ENCODE results near the gene PROCA1.
"Not testable (repeated sequence)": the region's sequence is repeated elsewhere in the genome, so short reads cannot be mapped to it uniquely, and the experiment has no call there.

PROCA1 gene

GRCh38 chr17:28658342-28658741 lies 53.3 kb downstream of the PROCA1 start:
- Mint-ChIP-seq H3K4me1 (peaks cover 27% of the 10 kb centered on the region), H3K9me3 (peaks cover 40% of the 10 kb centered on the region), H3K36me3 (ENCODE audit: low read depth) (peaks cover 63% of the 10 kb centered on the region)
- not testable (repeated sequence) for H3K27ac Mint-ChIP-seq; H3K4me3 Mint-ChIP-seq; H3K27me3 Mint-ChIP-seq (ENCODE audit: low read depth, poor library complexity); DNase-seq

DNA sequence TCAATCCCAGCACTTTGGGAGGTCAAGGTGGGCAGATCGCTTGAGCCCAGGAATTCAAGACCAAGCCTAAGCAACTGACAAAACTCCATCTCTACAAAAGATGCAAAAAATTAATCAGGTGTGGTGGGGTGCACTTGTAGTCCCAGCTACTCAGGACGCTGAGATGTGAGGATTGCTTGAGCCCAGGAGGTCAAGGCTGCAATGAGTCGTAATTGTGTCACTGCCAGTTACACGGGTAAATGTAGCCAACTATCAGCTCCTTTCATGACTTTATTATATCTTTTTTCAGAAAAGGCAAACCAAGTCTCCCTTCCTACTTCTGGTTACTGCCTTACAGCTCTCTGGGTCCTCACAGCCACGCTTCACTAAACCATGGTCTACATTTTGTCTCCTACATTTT lies 53.9 kb downstream of the PROCA1 start:
- no peak overlapping the region for H3K4me3 Mint-ChIP-seq
- no peaks in the 10 kb centered on the region for H3K27me3 Mint-ChIP-seq (ENCODE audit: low read depth, poor library complexity)
- no peak for DNase-seq
- H3K36me3 Mint-ChIP-seq (ENCODE audit: low read depth) = peaks cover 68% of the 10 kb centered on the region
- TF ChIP-seq CTCF (IDR thresholded peaks at IDR 0.05) = no peak
- peaks cover 40% of the 10 kb centered on the region for H3K9me3 Mint-ChIP-seq
- H3K4me1 Mint-ChIP-seq = peaks cover 21% of the 10 kb centered on the region
- H3K27ac Mint-ChIP-seq = no peak overlapping the region

- no peak for DNase-seq
- Mint-ChIP-seq H3K27ac (peak overlapping the region; percentile 11), H3K9me3 (peaks cover 21% of the 10 kb centered on the region), H3K36me3 (ENCODE audit: low read depth) (peaks cover 60% of the 10 kb centered on the region), H3K4me3 (no peak overlapping the region), H3K27me3 (ENCODE audit: low read depth, poor library complexity) (no peaks in the 10 kb centered on the region), H3K4me1 (no peaks in the 10 kb centered on the region)
- TF ChIP-seq CTCF (IDR thresholded peaks at IDR 0.05) = no peak
Measured at GRCh38 chr17:28655160-28655559, 56.5 kb downstream of the PROCA1 start.

Data from nephron progenitor cell (in vitro differentiated cells).